SK-N-SH treated with all-trans-retinoic acid at 6 μM for 48 hours (cell line): Measurements from ENCODE around the gene PTPRN2.

Experiments
- ATAC-seq: fragments of 200-7000 bp; cut with Tn5 transposase; 3 replicates; pipeline ENCODE4 v1.9.1; 2020; ENCODE audit warnings: mild to moderate bottlenecking, moderate library complexity
- BACH2 ChIP-seq: fragments of 250-450 bp; sonication (Bioruptor Pico); IDR thresholded peaks from 2 replicates; pipeline ENCODE4 v1.9.0; 2021; ENCODE audit warnings: mild to moderate bottlenecking, borderline replicate concordance
- CREB5 ChIP-seq: fragments of 250-450 bp; sonication (Bioruptor Pico); IDR thresholded peaks from 2 replicates; pipeline ENCODE4 v1.5.1; 2020; ENCODE audit warnings: low read depth, mild to moderate bottlenecking, moderate library complexity
- CSDC2 ChIP-seq: fragments of 250-450 bp; sonication (Bioruptor Pico); IDR thresholded peaks from 2 replicates; pipeline ENCODE4 v1.5.0; 2020; ENCODE audit warnings: mild to moderate bottlenecking, moderate library complexity
- CSRNP3 ChIP-seq: fragments of 250-450 bp; sonication (Bioruptor Pico); IDR thresholded peaks from 2 replicates; pipeline ENCODE4 v1.5.1; 2021; ENCODE audit warnings: mild to moderate bottlenecking, moderate library complexity
- ESRRG ChIP-seq: fragments of 250-450 bp; sonication (Bioruptor Pico); IDR thresholded peaks from 2 replicates; pipeline ENCODE4 v1.6.1; 2021; ENCODE audit warnings: mild to moderate bottlenecking
- ISL1 ChIP-seq: fragments of 250-450 bp; sonication (Bioruptor Pico); IDR thresholded peaks from 2 replicates; pipeline ENCODE4 v2.1.2; 2022; ENCODE audit warnings: mild to moderate bottlenecking, moderate library complexity
- OSR1 ChIP-seq: fragments of 250-450 bp; sonication (Bioruptor Pico); IDR thresholded peaks from 2 replicates; pipeline ENCODE4 v1.8.0; 2022; ENCODE audit warnings: moderate library complexity, mild to moderate bottlenecking, inconsistent platforms
- RARB ChIP-seq: fragments of 250-450 bp; sonication (Bioruptor Pico); IDR thresholded peaks from 2 replicates; pipeline ENCODE4 v1.8.0; 2021; ENCODE audit warnings: mild to moderate bottlenecking, moderate library complexity
- SNAI2 ChIP-seq: fragments of 250-450 bp; sonication (Bioruptor Pico); IDR thresholded peaks from 2 replicates; pipeline ENCODE4 v1.5.0; 2020; ENCODE audit warnings: mild to moderate bottlenecking, moderate library complexity
- TCF4 ChIP-seq: fragments of 250-450 bp; sonication (Bioruptor Pico); IDR thresholded peaks from 2 replicates; pipeline ENCODE4 v1.8.0; 2021; ENCODE audit warnings: mild to moderate bottlenecking, moderate library complexity, borderline replicate concordance
- TOX ChIP-seq: fragments of 250-450 bp; sonication (Bioruptor Pico); IDR thresholded peaks from 2 replicates; pipeline ENCODE4 v1.8.0; 2021; ENCODE audit warnings: mild to moderate bottlenecking, moderate library complexity, borderline replicate concordance
- ZC3H10 ChIP-seq: fragments of 250-450 bp; sonication (Bioruptor Pico); IDR thresholded peaks from 2 replicates; pipeline ENCODE4 v1.5.1; 2021; ENCODE audit warnings: mild to moderate bottlenecking, moderate library complexity
- ZFP3 ChIP-seq: fragments of 250-450 bp; sonication (Bioruptor Pico); IDR thresholded peaks from 2 replicates; pipeline ENCODE4 v1.5.0; 2020; ENCODE audit warnings: mild to moderate bottlenecking, moderate library complexity
- ZFP30 ChIP-seq: fragments of 450-650 bp; formaldehyde crosslinking; IDR thresholded peaks from 2 replicates; pipeline ENCODE4 v1.5.0; 2022; ENCODE audit warnings: mild to moderate bottlenecking, moderate library complexity
- ZNF70 ChIP-seq: fragments of 450-650 bp; formaldehyde crosslinking; IDR thresholded peaks from 2 replicates; pipeline ENCODE4 v1.5.0; 2020; ENCODE audit warnings: mild to moderate bottlenecking, moderate library complexity
- ZNF8 ChIP-seq: fragments of 450-650 bp; formaldehyde crosslinking; IDR thresholded peaks from 2 replicates; pipeline ENCODE4 v1.5.0; 2020; ENCODE audit warnings: mild to moderate bottlenecking, moderate library complexity
- TF ChIP-seq, protein P1 (sequence below): fragments of 250-450 bp; sonication (Bioruptor Pico); IDR thresholded peaks from 2 replicates; pipeline ENCODE4 v1.5.0; 2020; ENCODE audit warnings: mild to moderate bottlenecking, moderate library complexity
- TF ChIP-seq, protein P2 (sequence below): fragments of 250-450 bp; sonication (Bioruptor Pico); IDR thresholded peaks from 2 replicates; pipeline ENCODE4 v1.8.0; 2021; ENCODE audit warnings: low read depth, mild to moderate bottlenecking, moderate library complexity, borderline replicate concordance

Gene PTPRN2

GRCh38 chr7:158141221-158141582, 446.4 kb downstream of the PTPRN2 start (continued):
- TF ChIP-seq ISL1 (CRISPR knock-in tag) (no peak), CREB5 (CRISPR knock-in tag) (no peak)
- TF ChIP-seq, protein P1, sequence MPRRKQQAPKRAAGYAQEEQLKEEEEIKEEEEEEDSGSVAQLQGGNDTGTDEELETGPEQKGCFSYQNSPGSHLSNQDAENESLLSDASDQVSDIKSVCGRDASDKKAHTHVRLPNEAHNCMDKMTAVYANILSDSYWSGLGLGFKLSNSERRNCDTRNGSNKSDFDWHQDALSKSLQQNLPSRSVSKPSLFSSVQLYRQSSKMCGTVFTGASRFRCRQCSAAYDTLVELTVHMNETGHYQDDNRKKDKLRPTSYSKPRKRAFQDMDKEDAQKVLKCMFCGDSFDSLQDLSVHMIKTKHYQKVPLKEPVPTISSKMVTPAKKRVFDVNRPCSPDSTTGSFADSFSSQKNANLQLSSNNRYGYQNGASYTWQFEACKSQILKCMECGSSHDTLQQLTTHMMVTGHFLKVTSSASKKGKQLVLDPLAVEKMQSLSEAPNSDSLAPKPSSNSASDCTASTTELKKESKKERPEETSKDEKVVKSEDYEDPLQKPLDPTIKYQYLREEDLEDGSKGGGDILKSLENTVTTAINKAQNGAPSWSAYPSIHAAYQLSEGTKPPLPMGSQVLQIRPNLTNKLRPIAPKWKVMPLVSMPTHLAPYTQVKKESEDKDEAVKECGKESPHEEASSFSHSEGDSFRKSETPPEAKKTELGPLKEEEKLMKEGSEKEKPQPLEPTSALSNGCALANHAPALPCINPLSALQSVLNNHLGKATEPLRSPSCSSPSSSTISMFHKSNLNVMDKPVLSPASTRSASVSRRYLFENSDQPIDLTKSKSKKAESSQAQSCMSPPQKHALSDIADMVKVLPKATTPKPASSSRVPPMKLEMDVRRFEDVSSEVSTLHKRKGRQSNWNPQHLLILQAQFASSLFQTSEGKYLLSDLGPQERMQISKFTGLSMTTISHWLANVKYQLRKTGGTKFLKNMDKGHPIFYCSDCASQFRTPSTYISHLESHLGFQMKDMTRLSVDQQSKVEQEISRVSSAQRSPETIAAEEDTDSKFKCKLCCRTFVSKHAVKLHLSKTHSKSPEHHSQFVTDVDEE, result no peak

- ATAC-seq, result no peak
- TF ChIP-seq, protein P2, sequence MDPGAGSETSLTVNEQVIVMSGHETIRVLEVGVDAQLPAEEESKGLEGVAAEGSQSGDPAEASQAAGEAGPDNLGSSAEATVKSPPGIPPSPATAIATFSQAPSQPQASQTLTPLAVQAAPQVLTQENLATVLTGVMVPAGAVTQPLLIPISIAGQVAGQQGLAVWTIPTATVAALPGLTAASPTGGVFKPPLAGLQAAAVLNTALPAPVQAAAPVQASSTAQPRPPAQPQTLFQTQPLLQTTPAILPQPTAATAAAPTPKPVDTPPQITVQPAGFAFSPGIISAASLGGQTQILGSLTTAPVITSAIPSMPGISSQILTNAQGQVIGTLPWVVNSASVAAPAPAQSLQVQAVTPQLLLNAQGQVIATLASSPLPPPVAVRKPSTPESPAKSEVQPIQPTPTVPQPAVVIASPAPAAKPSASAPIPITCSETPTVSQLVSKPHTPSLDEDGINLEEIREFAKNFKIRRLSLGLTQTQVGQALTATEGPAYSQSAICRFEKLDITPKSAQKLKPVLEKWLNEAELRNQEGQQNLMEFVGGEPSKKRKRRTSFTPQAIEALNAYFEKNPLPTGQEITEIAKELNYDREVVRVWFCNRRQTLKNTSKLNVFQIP (CRISPR knock-in tag), result no peak
- TF ChIP-seq ESRRG (CRISPR knock-in tag), result no peak
- TF ChIP-seq ZFP3 (CRISPR knock-in tag), result no peak
- no peak for TF ChIP-seq RARB (CRISPR knock-in tag)
- TF ChIP-seq ZFP30 (CRISPR knock-in tag), result no peak
- no peak for TF ChIP-seq OSR1 (CRISPR knock-in tag)
- TF ChIP-seq ZC3H10 (CRISPR knock-in tag), result no peak
- TF ChIP-seq, protein P1, result no peak
- no peak for TF ChIP-seq CSDC2
- no peak for TF ChIP-seq TCF4 (CRISPR knock-in tag)
- no peak for TF ChIP-seq SNAI2 (CRISPR knock-in tag)
Observed at GRCh38 chr7:158140538-158141220, 446.9 kb downstream of the PTPRN2 start.

- no peak for ATAC-seq
- TF ChIP-seq ZC3H10 (CRISPR knock-in tag) (no peak), TCF4 (CRISPR knock-in tag) (no peak), ZFP3 (CRISPR knock-in tag) (no peak), ZFP30 (CRISPR knock-in tag) (no peak)
Observed at GRCh38 chr7:158139499-158139898, 448.1 kb downstream of the PTPRN2 start.

GRCh38 chr7:158138329-158138597, 449.4 kb downstream of the PTPRN2 start:
- TF ChIP-seq SNAI2 (CRISPR knock-in tag) (no peak), CREB5 (CRISPR knock-in tag) (no peak), BACH2 (CRISPR knock-in tag) (no peak), CSRNP3 (CRISPR knock-in tag) (no peak), TOX (CRISPR knock-in tag) (no peak), ZNF70 (no peak), ZNF8 (CRISPR knock-in tag) (no peak)
- no peak for ATAC-seq
